CD14-positive monocyte (primary cell): ENCODE measurements around the gene TUBA4A. TPM values are rescaled to one million over a fixed set of nuclear protein-coding genes. Genes with fewer than 3 reads are reported as not detected.

Source experiments
- DNase-seq, 3 donors: peaks; one replicate each; pipeline ENCODE4 v3.0.0-alpha.2; 2011 to 2022
- H2AFZ ChIP-seq: 2 replicates; pipeline ENCODE4 v1.6.0; 2012; ENCODE audit warnings: mild to moderate bottlenecking, low read depth, low read length, inconsistent platforms; ENCODE audit not compliant: insufficient read depth, poor library complexity, severe bottlenecking
- H3K27ac ChIP-seq, 2 donors: 1 replicate in 1 of 2; 2 replicates in 1 of 2; pipeline ENCODE4 v1.5.1; 2012 to 2013; ENCODE audit warnings: low read length in 2 of 2, control low read depth in 1 of 2, inconsistent platforms in 1 of 2, low read depth in 1 of 2, mild to moderate bottlenecking in 1 of 2
- H3K27me3 ChIP-seq, 2 donors: one replicate each; pipeline versions ENCODE4 v1.6.0 to v1.6.1; 2011 to 2013; ENCODE audit warnings: low read length in 2 of 2; ENCODE audit not compliant: control insufficient read depth in 2 of 2, insufficient read depth in 2 of 2
- H3K36me3 ChIP-seq, 2 donors: replicated peaks in 1 of 2; 1 replicate in 1 of 2; 2 replicates in 1 of 2; pipeline versions ENCODE4 v1.5.1 to v1.6.1; 2012 to 2013; ENCODE audit warnings: low read length in 2 of 2, control low read depth in 1 of 2, inconsistent platforms in 1 of 2, mild to moderate bottlenecking in 1 of 2; ENCODE audit not compliant: insufficient read depth in 2 of 2, control insufficient read depth in 1 of 2
- H3K4me1 ChIP-seq, 2 donors: 1 replicate in 1 of 2; 2 replicates in 1 of 2; pipeline versions ENCODE4 v1.5.1 to v1.6.1; 2012 to 2013; ENCODE audit warnings: low read length in 2 of 2, control low read depth in 1 of 2, inconsistent platforms in 1 of 2, mild to moderate bottlenecking in 1 of 2, moderate library complexity in 1 of 2; ENCODE audit not compliant: insufficient read depth in 2 of 2, control insufficient read depth in 1 of 2
- H3K4me2 ChIP-seq: replicated peaks from 2 replicates; pipeline ENCODE3; 2012; ENCODE audit warnings: low read length, moderate library complexity, mild to moderate bottlenecking; ENCODE audit not compliant: poor library complexity, severe bottlenecking; ENCODE audit errors: extremely low read depth
- H3K4me3 ChIP-seq, 3 experiments: fragments of 200-600 bp in 1 of 3; sonication (generic) in 1 of 3; replicated peaks in 1 of 3; 1 replicate in 2 of 3; 2 replicates in 1 of 3; pipeline ENCODE4 v1.5.1; 2011 to 2013; ENCODE audit warnings: low read length in 3 of 3, mild to moderate bottlenecking in 3 of 3, control low read depth in 2 of 3, low read depth in 2 of 3, inconsistent platforms in 1 of 3, moderate library complexity in 1 of 3
- H3K79me2 ChIP-seq: 2 replicates; pipeline ENCODE4 v1.6.0; 2012; ENCODE audit warnings: mild to moderate bottlenecking, control low read depth, inconsistent platforms, low read length, moderate library complexity; ENCODE audit not compliant: insufficient read depth
- H3K9ac ChIP-seq: 2 replicates; pipeline ENCODE4 v1.6.0; 2017; ENCODE audit warnings: low read length, mild to moderate bottlenecking; ENCODE audit not compliant: insufficient read depth, poor library complexity, severe bottlenecking
- H3K9me3 ChIP-seq, 2 donors: replicated peaks in 1 of 2; 1 replicate in 1 of 2; 2 replicates in 1 of 2; pipeline versions ENCODE4 v1.5.1 to v1.6.1; 2012 to 2013; ENCODE audit warnings: low read length in 2 of 2, control low read depth in 1 of 2; ENCODE audit not compliant: control insufficient read depth in 1 of 2, insufficient read depth in 1 of 2
- H4K20me1 ChIP-seq: 2 replicates; pipeline ENCODE4 v1.6.0; 2012; ENCODE audit warnings: mild to moderate bottlenecking, low read length, control low read depth, moderate library complexity; ENCODE audit not compliant: insufficient read depth
- H3K27ac Mint-ChIP-seq, 7 donors: one replicate each; pipeline ENCODE4 v1.8.0; 2020; ENCODE audit warnings: mild to moderate bottlenecking in 7 of 7, mixed read lengths in 7 of 7, moderate library complexity in 6 of 7, inconsistent platforms in 2 of 7
- H3K27me3 Mint-ChIP-seq, 3 donors: one replicate each; pipeline ENCODE4 v1.8.0; 2021 to 2022; ENCODE audit warnings: low read depth in 3 of 3, mild to moderate bottlenecking in 3 of 3, mixed read lengths in 3 of 3, moderate library complexity in 3 of 3, inconsistent platforms in 1 of 3
- H3K36me3 Mint-ChIP-seq, 2 donors: one replicate each; pipeline ENCODE4 v1.8.0; 2020; ENCODE audit warnings: mixed read lengths in 2 of 2, inconsistent platforms in 1 of 2, mild to moderate bottlenecking in 1 of 2
- H3K4me1 Mint-ChIP-seq: one replicate; pipeline ENCODE4 v1.8.0; 2020; ENCODE audit warnings: mild to moderate bottlenecking, mixed read lengths
- H3K4me3 Mint-ChIP-seq, 2 donors: one replicate each; pipeline ENCODE4 v1.8.0; 2020; ENCODE audit warnings: mild to moderate bottlenecking in 2 of 2, mixed read lengths in 2 of 2, moderate library complexity in 1 of 2
- H3K9me3 Mint-ChIP-seq, 7 donors: one replicate each; pipeline ENCODE4 v1.8.0; 2020 to 2022; ENCODE audit warnings: mixed read lengths in 7 of 7, mild to moderate bottlenecking in 6 of 7, moderate library complexity in 6 of 7, inconsistent platforms in 2 of 7
- WGBS: methylation state at CpG from one replicate; pipeline ENCODE4 v1.1.5; 2013; ENCODE audit warnings: missing lambda C conversion rate; ENCODE audit not compliant: insufficient coverage; 5-methylcytosine and 5-hydroxymethylcytosine counted together
- intact Hi-C, 2 donors: fragments of 100-400 bp; cut with micrococcal nuclease; formaldehyde crosslinking; loops; one replicate each; pipeline versions ENCODE4 v1.15.0 to v1.15.1; 2023
- polyA plus RNA-seq, 3 donors: library from polyadenylated mRNA; depleted of rRNA in 1 of 3; unstranded in 2 of 3; stranded (reverse) in 1 of 3; fragments of 300-500 nt in 2 of 3; fragments of >200 nt in 1 of 3; fragmentation: Illumina TruSeq in 2 of 3; gene quantifications; 1 replicate in 2 of 3; 2 replicates in 1 of 3; pipeline ENCODE4 v1.2.3, GENCODE V29; 2012 to 2021
- TF ChIP-seq, protein P1 (sequence below): fragments of 200-600 bp; IDR thresholded peaks from one replicate; pipeline ENCODE4 v1.8.0; 2022; ENCODE audit warnings: antibody characterized with exemption, mild to moderate bottlenecking

The TUBA4A gene
- polyA plus RNA-seq, 3 donors = 72.7 to 452 (median 81.9) TPM

DNA sequence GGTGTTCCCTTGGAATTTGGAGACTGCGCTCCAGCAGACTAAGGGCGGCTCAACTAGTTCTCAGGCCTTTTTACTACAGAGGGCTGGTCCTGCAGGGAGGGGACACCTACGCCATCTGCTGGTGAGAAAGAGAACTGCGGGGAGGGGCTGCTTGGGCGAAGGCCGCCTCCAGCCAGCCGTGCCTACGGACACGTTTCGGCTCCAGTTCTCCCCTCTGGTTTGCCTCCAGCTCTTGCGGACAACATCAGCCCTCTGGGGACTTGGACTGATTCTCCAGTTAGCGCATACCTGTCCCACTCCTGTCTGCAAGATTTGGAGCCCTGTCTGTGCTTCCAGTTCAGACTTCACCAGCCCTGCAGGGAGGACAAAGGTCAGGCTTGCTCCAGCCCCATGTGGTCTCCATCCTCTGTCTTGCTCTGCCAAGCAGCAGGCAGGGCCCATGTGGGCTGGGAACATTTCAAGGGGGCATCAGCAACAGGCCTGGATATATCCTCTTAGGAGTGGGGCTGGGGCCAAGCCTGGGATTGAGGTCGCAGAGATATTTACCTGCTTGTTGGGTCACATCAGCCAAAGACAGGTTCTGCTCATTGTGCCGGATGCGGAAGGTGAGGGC is 45.1 kb upstream of the TUBA4A start:
- WGBS = 17% methylated on average over 13 of the region's 15 CpGs
- H3K4me1 Mint-ChIP-seq = peaks cover 11% of the 10 kb centered on the region
- H4K20me1 ChIP-seq = no peaks in the 10 kb centered on the region
- intact Hi-C loops = loop anchor here (5.0 kb wide), 4 partner anchors 72 to 137 kb away; partner anchors contain the start of genes NHEJ1 (in 2 of the 2), ANKZF1 (in 1 of the 2), ATG9A (in 1 of the 2) and CNPPD1 (in 1 of the 2)
- peaks cover 43 to 72% (median 63%) of the 10 kb centered on the region in 3 donors for H3K27me3 Mint-ChIP-seq
- peaks cover 10 to 14% of the 10 kb centered on the region in 2 donors for H3K4me1 ChIP-seq
- peak overlapping the region in 1 of 2 donors; percentile 59 for H3K4me3 Mint-ChIP-seq
- H3K27ac Mint-ChIP-seq = no peak overlapping the region
- no peak overlapping the region for H3K4me3 ChIP-seq
- no peak overlapping the region for H2AFZ ChIP-seq
- H3K27me3 ChIP-seq = peaks cover 0 to 31% of the 10 kb centered on the region in 2 donors
- H3K79me2 ChIP-seq = no peaks in the 10 kb centered on the region
- peak; percentile 68 to 76 (median 73) for DNase-seq
- no peak overlapping the region for H3K27ac ChIP-seq
- no peak overlapping the region for H3K4me2 ChIP-seq
- TF ChIP-seq, protein P1, sequence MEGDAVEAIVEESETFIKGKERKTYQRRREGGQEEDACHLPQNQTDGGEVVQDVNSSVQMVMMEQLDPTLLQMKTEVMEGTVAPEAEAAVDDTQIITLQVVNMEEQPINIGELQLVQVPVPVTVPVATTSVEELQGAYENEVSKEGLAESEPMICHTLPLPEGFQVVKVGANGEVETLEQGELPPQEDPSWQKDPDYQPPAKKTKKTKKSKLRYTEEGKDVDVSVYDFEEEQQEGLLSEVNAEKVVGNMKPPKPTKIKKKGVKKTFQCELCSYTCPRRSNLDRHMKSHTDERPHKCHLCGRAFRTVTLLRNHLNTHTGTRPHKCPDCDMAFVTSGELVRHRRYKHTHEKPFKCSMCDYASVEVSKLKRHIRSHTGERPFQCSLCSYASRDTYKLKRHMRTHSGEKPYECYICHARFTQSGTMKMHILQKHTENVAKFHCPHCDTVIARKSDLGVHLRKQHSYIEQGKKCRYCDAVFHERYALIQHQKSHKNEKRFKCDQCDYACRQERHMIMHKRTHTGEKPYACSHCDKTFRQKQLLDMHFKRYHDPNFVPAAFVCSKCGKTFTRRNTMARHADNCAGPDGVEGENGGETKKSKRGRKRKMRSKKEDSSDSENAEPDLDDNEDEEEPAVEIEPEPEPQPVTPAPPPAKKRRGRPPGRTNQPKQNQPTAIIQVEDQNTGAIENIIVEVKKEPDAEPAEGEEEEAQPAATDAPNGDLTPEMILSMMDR = peak; percentile 96
- H3K9me3 ChIP-seq = no peaks in the 10 kb centered on the region
- H3K36me3 Mint-ChIP-seq = no peaks in the 10 kb centered on the region
- no peak overlapping the region for H3K9ac ChIP-seq
- H3K36me3 ChIP-seq = no peaks in the 10 kb centered on the region
- H3K9me3 Mint-ChIP-seq = peaks cover 0 to 7% (median 1%) of the 10 kb centered on the region in 7 donors

DNA sequence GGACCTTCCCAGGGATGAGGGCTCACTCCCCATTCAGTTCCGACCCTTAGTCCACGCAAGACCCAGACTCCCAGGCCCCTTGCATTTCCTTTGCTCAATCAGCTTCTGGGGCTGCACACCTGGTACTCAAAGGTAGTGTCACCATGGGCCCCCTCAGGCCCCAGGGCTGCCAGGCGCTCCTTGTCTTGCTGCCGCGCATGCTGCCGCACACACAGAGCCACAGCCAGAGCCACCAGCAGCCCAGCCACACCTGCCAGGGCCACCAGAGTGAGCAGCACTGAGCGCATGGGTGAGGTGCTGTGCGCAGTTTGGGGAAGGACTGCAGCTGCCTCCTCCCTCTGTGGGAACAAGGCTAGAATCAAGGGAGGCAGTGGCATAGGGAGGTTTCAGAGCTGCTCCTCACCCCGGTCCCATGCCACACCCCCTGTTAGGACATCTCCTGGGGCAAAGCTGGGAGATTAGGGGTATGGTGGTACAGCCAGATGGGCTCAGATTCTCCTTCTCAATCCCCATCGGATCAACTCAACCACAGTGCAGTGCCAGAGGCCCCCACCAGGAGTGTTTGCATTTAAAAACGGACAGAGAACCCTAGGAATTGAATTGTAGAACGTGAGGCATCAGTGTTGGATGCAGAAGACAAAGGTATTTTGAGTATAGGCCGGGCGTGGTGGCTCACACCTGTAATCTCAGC is 44.2 kb upstream of the TUBA4A start:
- Histone ChIP-seq H3K79me2 (no peaks in the 10 kb centered on the region), H3K27me3 (peaks cover 0 to 36% of the 10 kb centered on the region in 2 donors), H4K20me1 (no peaks in the 10 kb centered on the region), H3K4me1 (peaks cover 10 to 15% of the 10 kb centered on the region in 2 donors), H2AFZ (no peak overlapping the region), H3K36me3 (no peaks in the 10 kb centered on the region), H3K4me3 (no peak overlapping the region), H3K9me3 (no peaks in the 10 kb centered on the region), H3K27ac (no peak overlapping the region), H3K9ac (no peak overlapping the region), H3K4me2 (no peak overlapping the region)
- peak overlapping the region in 1 of 2 donors; percentile 40 for H3K4me3 Mint-ChIP-seq
- H3K9me3 Mint-ChIP-seq = peaks cover 0 to 7% (median 1%) of the 10 kb centered on the region in 7 donors
- H3K36me3 Mint-ChIP-seq = no peaks in the 10 kb centered on the region
- 91% methylated on average over 9 of the region's 14 CpGs for WGBS
- TF ChIP-seq, protein P1 = no peak
- no peak overlapping the region for H3K27ac Mint-ChIP-seq
- H3K4me1 Mint-ChIP-seq = peaks cover 11% of the 10 kb centered on the region
- peaks cover 47 to 75% (median 60%) of the 10 kb centered on the region in 3 donors for H3K27me3 Mint-ChIP-seq
- intact Hi-C loops = loop anchor here (5.0 kb wide), 4 partner anchors 71 to 136 kb away; partner anchors contain the start of genes NHEJ1 (in 2 of the 2), ANKZF1 (in 1 of the 2), ATG9A (in 1 of the 2) and CNPPD1 (in 1 of the 2)
- DNase-seq = peak in 1 of 3 donors; percentile 3
